ENCODE measurements around the gene STMN3. TPM values are rescaled to one million over a fixed set of nuclear protein-coding genes. Genes with fewer than 3 reads are reported as not detected.
"Not testable (repeated sequence)": the region's sequence is repeated elsewhere in the genome, so short reads cannot be mapped to it uniquely, and the experiment has no call there.

Gene STMN3
- polyA plus RNA-seq, 1 experiment, result 21.8 TPM

DNA sequence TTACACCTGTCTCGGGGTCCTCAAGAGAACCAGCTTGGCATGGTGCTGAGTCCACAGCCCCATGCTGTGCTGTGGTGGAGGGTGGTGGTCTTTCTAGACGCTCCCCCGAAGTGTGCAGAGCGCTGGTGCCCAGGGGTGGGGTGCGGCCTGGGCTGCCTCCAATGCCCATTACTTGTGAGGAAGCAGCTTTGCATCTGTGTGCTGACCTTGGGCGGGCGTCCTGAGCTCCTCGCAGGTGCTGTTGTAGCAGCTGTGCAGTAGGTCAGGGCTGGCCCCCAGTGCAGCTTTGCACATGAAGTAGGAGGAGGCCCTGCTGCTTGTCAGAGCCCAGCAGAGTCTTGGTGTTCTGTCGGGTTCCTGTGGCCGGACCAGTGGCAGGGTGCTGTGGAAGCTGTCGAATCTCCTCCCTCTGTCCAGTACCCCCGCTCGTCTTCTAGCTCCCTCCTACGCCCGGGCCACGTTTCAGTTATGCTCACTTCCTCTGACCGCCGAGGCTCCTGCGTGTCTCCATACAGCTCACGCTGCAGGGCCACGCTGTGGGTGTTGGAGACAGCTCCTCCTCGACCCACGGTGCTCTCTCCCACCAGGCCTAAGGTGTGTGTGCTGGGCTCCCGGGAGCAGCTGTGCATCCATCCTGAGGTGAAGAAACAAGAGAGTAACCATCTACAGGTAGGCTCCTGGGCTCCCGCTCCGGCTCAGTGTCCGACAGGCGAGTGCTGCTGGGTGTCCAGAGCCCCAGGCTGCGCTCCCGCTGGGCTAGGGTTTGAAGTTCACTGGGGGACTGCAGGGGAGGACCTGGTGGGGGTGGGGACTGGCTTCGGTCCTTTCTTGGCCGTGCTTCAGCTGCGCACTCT is 9.0 kb upstream of the STMN3 start:
- no peaks in the 10 kb centered on the region; the same call in 1 of the 2 replicates for H3K9me3 ChIP-seq (ENCODE audit: control insufficient read depth, insufficient read depth, low read length)
- ChIA-PET POLR2A (interaction anchor here (0.9 kb wide), 1 partner anchor 9 kb away, joined by 3 read pairs; the partner anchor contains the start of gene STMN3), CTCF (no interaction called here)
- TF ChIP-seq, protein P1, sequence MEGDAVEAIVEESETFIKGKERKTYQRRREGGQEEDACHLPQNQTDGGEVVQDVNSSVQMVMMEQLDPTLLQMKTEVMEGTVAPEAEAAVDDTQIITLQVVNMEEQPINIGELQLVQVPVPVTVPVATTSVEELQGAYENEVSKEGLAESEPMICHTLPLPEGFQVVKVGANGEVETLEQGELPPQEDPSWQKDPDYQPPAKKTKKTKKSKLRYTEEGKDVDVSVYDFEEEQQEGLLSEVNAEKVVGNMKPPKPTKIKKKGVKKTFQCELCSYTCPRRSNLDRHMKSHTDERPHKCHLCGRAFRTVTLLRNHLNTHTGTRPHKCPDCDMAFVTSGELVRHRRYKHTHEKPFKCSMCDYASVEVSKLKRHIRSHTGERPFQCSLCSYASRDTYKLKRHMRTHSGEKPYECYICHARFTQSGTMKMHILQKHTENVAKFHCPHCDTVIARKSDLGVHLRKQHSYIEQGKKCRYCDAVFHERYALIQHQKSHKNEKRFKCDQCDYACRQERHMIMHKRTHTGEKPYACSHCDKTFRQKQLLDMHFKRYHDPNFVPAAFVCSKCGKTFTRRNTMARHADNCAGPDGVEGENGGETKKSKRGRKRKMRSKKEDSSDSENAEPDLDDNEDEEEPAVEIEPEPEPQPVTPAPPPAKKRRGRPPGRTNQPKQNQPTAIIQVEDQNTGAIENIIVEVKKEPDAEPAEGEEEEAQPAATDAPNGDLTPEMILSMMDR (IDR thresholded peaks at IDR 0.05; ENCODE audit: low read depth, low read length), result no peak
- no peak overlapping the region for H3K27ac ChIP-seq (ENCODE audit: low read depth, low read length)
- H3K4me3 ChIP-seq (ENCODE audit: low read depth, low read length), result no peak overlapping the region
- no peak for DNase-seq (ENCODE audit: low read depth, low spot score)
- H3K27me3 ChIP-seq (ENCODE audit: control insufficient read depth, insufficient read depth, low read length), result no peaks in the 10 kb centered on the region

DNA sequence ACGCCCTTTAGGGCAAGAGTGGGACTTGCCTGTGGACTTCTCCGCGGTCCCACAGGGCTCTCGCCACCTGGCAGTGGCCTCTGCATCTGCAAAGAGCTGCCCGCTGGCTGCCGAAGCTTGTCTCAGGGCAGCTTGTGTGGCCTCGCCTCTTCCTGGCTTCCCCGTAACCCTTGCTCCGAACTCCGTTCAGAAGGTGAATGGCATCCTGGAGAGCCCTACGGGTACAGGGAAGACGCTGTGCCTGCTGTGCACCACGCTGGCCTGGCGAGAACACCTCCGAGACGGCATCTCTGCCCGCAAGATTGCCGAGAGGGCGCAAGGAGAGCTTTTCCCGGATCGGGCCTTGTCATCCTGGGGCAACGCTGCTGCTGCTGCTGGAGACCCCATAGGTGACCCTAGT is 7.9 kb upstream of the STMN3 start:
- no peak for DNase-seq (ENCODE audit: low read depth, low spot score)
- no peak overlapping the region for H3K27ac ChIP-seq (ENCODE audit: low read depth, low read length)
- TF ChIP-seq, protein P1 (IDR thresholded peaks at IDR 0.05; ENCODE audit: low read depth, low read length), result no peak
- POLR2A ChIA-PET, result interaction anchor here (0.9 kb wide), 1 partner anchor 8 kb away, joined by 3 read pairs; the partner anchor contains the start of gene STMN3
- no peaks in the 10 kb centered on the region for H3K27me3 ChIP-seq (ENCODE audit: control insufficient read depth, insufficient read depth, low read length)
- H3K9me3 ChIP-seq (ENCODE audit: control insufficient read depth, insufficient read depth, low read length), result no peaks in the 10 kb centered on the region; the same call in 1 of the 2 replicates
- CTCF ChIA-PET, result no interaction called here
- H3K4me3 ChIP-seq (ENCODE audit: low read depth, low read length), result no peak overlapping the region

DNA sequence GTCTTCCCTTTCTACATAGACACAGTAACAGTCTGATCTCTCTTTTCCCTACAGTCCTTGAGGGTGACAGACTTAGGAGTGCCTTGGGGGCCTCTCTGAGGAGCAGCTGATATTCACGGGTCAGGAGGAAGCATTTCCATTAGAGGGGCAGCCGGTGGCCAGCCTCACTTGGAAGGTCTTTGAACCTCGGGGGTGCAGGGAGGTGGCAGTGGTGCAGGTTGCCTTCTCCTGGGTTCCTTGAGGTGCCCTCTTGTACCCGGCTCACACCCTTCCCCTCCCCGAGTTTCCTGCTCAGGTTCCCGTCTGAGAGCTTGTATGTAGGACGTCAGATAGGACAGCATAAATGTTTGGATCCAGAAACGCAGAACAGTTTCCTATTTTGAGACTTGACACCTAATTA is 7.4 kb upstream of the STMN3 start:
- Histone ChIP-seq H3K9me3 (ENCODE audit: control insufficient read depth, insufficient read depth, low read length) (no peaks in the 10 kb centered on the region; the same call in 1 of the 2 replicates), H3K4me3 (ENCODE audit: low read depth, low read length) (no peak overlapping the region), H3K27me3 (ENCODE audit: control insufficient read depth, insufficient read depth, low read length) (no peaks in the 10 kb centered on the region), H3K27ac (ENCODE audit: low read depth, low read length) (no peak overlapping the region)
- CTCF ChIA-PET, result no interaction called here
- POLR2A ChIA-PET, result no interaction called here
- DNase-seq (ENCODE audit: low read depth, low spot score), result no peak
- TF ChIP-seq, protein P1 (IDR thresholded peaks at IDR 0.05; ENCODE audit: low read depth, low read length), result no peak

GRCh38 chr20:63660174-63660573 is 7.0 kb upstream of the STMN3 start:
- H3K27ac ChIP-seq (ENCODE audit: low read depth, low read length); POLR2A ChIA-PET; H3K27me3 ChIP-seq (ENCODE audit: control insufficient read depth, insufficient read depth, low read length); DNase-seq (ENCODE audit: low read depth, low spot score); CTCF ChIA-PET; H3K4me3 ChIP-seq (ENCODE audit: low read depth, low read length); H3K9me3 ChIP-seq (ENCODE audit: control insufficient read depth, insufficient read depth, low read length): not testable (repeated sequence)

DNA sequence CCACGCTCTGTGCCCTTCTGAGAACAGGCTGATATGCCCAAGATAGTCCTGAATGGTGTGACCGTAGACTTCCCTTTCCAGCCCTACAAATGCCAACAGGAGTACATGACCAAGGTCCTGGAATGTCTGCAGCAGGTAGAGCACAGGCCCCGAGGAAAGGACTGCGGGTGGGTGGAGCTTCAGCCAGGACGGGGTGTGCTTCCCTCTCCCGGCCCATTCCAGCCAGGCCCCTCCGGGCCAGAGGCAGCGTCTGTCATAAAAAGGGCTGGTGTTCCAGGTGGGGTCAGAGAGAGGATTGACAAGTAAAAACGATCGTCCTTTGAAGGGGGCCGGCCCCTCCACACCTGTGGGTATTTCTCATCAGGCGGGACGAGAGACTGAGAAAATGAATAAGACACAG is 6.1 kb upstream of the STMN3 start:
- ChIA-PET POLR2A (no interaction called here), CTCF (no interaction called here)
- TF ChIP-seq, protein P1 (IDR thresholded peaks at IDR 0.05; ENCODE audit: low read depth, low read length), result no peak
- no peaks in the 10 kb centered on the region; the same call in 1 of the 2 replicates for H3K9me3 ChIP-seq (ENCODE audit: control insufficient read depth, insufficient read depth, low read length)
- H3K27me3 ChIP-seq (ENCODE audit: control insufficient read depth, insufficient read depth, low read length), result no peaks in the 10 kb centered on the region
- no peak for DNase-seq (ENCODE audit: low read depth, low spot score)
- peak overlapping the region; percentile 89 for H3K4me3 ChIP-seq (ENCODE audit: low read depth, low read length)
- H3K27ac ChIP-seq (ENCODE audit: low read depth, low read length), result peak overlapping the region; percentile 81
